Tibial nerve (tissue), 4 donors: Measurements from ENCODE around the gene RCAN1. TPM values are rescaled to one million over a fixed set of nuclear protein-coding genes. Genes with fewer than 3 reads are reported as not detected.

Source experiments
- DNase-seq, 2 donors: peaks; one replicate each; pipeline ENCODE4 v3.0.0-alpha.2; 2019; ENCODE audit warnings: low spot score in 2 of 2
- H3K27ac ChIP-seq, 4 donors: fragments of 200-600 bp; sonication (generic) in 3 of 4; one replicate each; pipeline ENCODE4 v1.5.1; 2017 to 2019; ENCODE audit warnings: mild to moderate bottlenecking in 1 of 4
- H3K27me3 ChIP-seq, 2 donors: fragments of 200-600 bp; sonication (generic) in 1 of 2; one replicate each; pipeline versions ENCODE4 v1.5.1 to v1.6.0; 2017 to 2019
- H3K36me3 ChIP-seq, 3 donors: fragments of 200-600 bp; sonication (generic); one replicate each; pipeline ENCODE4 v1.5.1; 2018 to 2019
- H3K4me1 ChIP-seq, 4 donors: fragments of 200-600 bp; sonication (generic) in 3 of 4; one replicate each; pipeline ENCODE4 v1.5.1; 2017 to 2019
- H3K4me3 ChIP-seq, 4 donors: fragments of 200-600 bp; sonication (generic) in 3 of 4; one replicate each; pipeline ENCODE4 v1.5.1; 2017 to 2019; ENCODE audit warnings: mild to moderate bottlenecking in 1 of 4, moderate library complexity in 1 of 4
- H3K9me3 ChIP-seq, 4 donors: fragments of 200-600 bp; sonication (generic) in 3 of 4; one replicate each; pipeline ENCODE4 v1.5.1; 2017 to 2019
- EP300 ChIP-seq, 2 donors: sonication (generic); formaldehyde crosslinking; IDR thresholded peaks; one replicate each; pipeline ENCODE4 v1.6.1; 2017; ENCODE audit warnings: antibody characterized with exemption in 2 of 2, mild to moderate bottlenecking in 1 of 2
- POLR2A ChIP-seq, 2 donors: fragments of 450-650 bp; IDR thresholded peaks; one replicate each; pipeline ENCODE4 v1.6.1; 2017; ENCODE audit warnings: antibody characterized with exemption in 2 of 2, mild to moderate bottlenecking in 2 of 2, moderate library complexity in 2 of 2
- WGBS, 2 donors: methylation state at CpG; one replicate each; pipeline ENCODE4 v1.1.5; 2018; 5-methylcytosine and 5-hydroxymethylcytosine counted together
- total RNA-seq, 4 donors: library from RNA; depleted of rRNA; stranded (reverse); fragments of >200 nt; gene quantifications; one replicate each; pipeline ENCODE4 v1.1.0, GENCODE V29; 2016
- TF ChIP-seq, protein P1 (sequence below), 5 experiments: fragments of 200-600 bp in 3 of 5; fragments of 450-650 bp in 2 of 5; sonication (generic) in 3 of 5; IDR thresholded peaks; one replicate each; pipeline ENCODE4 v1.5.1; 2016 to 2019; ENCODE audit warnings: antibody characterized with exemption in 5 of 5, mild to moderate bottlenecking in 3 of 5, moderate library complexity in 2 of 5

The RCAN1 gene
- total RNA-seq, 4 donors from 2014 or later, result 51.8 to 71.2 (median 66.7) TPM

DNA sequence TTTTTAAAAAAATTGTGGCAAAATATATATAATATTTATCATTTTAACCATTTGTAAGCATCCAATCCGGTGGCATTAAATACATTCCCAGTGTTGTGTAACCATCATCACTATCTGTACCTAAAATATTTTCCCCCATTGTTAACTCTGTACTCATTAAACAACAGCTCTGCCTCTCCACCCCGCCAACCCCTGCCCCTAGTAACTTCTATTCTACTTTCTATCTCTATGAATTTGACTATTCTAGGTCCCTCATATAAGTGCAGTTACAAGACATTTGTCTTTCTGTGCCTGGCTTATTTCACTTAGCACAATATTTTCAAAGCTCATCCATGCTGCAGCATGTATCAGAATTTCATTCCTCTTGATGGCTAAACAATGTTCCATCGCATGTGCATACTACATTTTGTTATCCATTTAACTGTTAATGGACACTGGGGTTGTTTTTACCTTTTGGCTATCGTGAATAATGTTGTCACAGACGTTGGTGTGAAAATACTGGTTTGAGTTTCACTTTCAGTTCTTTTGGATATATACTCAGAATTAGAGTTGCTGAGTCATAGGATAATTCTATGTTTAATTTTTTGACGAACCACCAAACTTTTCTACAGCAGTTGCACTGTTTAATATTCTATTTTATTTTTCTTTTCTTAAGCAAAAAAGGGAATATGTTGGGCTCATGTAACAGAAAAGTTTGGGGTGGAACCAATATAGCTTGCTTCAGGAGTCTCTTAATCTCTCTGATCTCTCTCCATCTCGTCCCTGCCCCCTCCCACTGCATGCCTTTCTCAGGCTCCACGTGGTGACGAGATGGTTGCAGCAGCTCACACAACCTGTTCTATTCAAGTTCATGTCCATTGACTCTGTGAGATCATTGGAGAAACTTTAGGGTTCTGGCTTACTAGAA lies 25.2 kb upstream of the RCAN1 start:
- Histone ChIP-seq H3K27me3 (peaks cover 0 to 4% of the 10 kb centered on the region in 2 donors), H3K27ac (no peak overlapping the region), H3K9me3 (no peaks in the 10 kb centered on the region), H3K36me3 (no peaks in the 10 kb centered on the region), H3K4me3 (no peak overlapping the region), H3K4me1 (peaks cover 0 to 5% (median 0%) of the 10 kb centered on the region in 4 donors)
- no peak for DNase-seq
- no peak for TF ChIP-seq POLR2A (IDR thresholded peaks at IDR 0.05)
- TF ChIP-seq, protein P1, sequence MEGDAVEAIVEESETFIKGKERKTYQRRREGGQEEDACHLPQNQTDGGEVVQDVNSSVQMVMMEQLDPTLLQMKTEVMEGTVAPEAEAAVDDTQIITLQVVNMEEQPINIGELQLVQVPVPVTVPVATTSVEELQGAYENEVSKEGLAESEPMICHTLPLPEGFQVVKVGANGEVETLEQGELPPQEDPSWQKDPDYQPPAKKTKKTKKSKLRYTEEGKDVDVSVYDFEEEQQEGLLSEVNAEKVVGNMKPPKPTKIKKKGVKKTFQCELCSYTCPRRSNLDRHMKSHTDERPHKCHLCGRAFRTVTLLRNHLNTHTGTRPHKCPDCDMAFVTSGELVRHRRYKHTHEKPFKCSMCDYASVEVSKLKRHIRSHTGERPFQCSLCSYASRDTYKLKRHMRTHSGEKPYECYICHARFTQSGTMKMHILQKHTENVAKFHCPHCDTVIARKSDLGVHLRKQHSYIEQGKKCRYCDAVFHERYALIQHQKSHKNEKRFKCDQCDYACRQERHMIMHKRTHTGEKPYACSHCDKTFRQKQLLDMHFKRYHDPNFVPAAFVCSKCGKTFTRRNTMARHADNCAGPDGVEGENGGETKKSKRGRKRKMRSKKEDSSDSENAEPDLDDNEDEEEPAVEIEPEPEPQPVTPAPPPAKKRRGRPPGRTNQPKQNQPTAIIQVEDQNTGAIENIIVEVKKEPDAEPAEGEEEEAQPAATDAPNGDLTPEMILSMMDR (IDR thresholded peaks at IDR 0.05), result no peak
- TF ChIP-seq EP300 (IDR thresholded peaks at IDR 0.05), result no peak
- 52 to 55% methylated on average over 9 of the region's 9 CpGs for WGBS, 2 donors

DNA sequence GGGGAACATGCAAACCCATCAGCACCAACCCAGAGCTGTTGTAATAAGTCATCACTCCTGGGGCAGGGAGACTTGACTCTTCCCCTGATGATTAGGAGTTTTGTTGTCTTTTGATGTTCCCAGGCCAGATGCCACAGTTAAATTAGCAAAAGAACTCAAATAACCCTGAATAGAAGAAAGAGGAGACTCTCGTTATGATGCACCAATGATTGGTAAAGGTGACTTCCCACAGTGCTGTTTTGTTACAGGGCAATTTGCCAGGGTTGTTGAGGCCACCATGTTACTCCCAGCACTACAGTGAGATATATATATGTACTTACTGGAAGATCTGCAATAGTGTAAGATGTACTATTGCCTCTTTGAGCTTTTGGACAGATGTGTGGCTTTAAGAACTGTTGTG lies 24.3 kb upstream of the RCAN1 start:
- Histone ChIP-seq H3K4me3 (no peak overlapping the region), H3K27me3 (peaks cover 0 to 4% of the 10 kb centered on the region in 2 donors), H3K36me3 (no peaks in the 10 kb centered on the region), H3K27ac (no peak overlapping the region), H3K9me3 (no peaks in the 10 kb centered on the region), H3K4me1 (peaks cover 0 to 5% (median 0%) of the 10 kb centered on the region in 4 donors)
- no peak for TF ChIP-seq EP300 (IDR thresholded peaks at IDR 0.05)
- TF ChIP-seq POLR2A (IDR thresholded peaks at IDR 0.05), result no peak
- TF ChIP-seq, protein P1 (IDR thresholded peaks at IDR 0.05), result no peak
- WGBS, 2 donors, result 68 to 73% methylated on average over 1 of the region's 1 CpG
- DNase-seq, result no peak

DNA sequence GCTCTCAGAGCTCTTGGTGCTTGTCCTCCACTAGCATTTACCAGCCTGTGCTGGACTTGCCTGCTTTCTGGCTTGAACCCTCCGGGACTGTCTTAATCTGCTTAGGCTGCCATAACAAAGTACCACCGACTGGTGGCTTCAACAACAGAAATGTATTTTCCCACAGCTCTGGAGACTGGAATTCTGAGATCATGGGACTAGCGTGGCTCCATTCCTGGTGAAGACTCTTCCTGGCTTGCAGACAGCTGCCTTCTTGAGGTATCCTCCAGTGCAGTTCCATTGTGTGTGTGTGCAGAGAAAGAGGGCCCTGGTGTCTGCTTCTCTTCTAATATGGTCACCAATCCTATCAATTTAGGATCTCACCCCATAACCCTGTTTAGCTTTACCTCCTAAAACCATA lies 22.0 kb upstream of the RCAN1 start:
- DNase-seq, result no peak
- 82 to 87% methylated on average over 3 of the region's 3 CpGs for WGBS, 2 donors
- no peak overlapping the region for H3K27ac ChIP-seq
- H3K4me3 ChIP-seq, result no peak overlapping the region
- H3K27me3 ChIP-seq, result peaks cover 0 to 4% of the 10 kb centered on the region in 2 donors
- TF ChIP-seq EP300 (IDR thresholded peaks at IDR 0.05), result no peak
- TF ChIP-seq POLR2A (IDR thresholded peaks at IDR 0.05), result no peak
- TF ChIP-seq, protein P1 (IDR thresholded peaks at IDR 0.05), result no peak
- H3K4me1 ChIP-seq, result peaks cover 0 to 5% (median 0%) of the 10 kb centered on the region in 4 donors
- H3K9me3 ChIP-seq, result no peaks in the 10 kb centered on the region
- no peaks in the 10 kb centered on the region for H3K36me3 ChIP-seq

DNA sequence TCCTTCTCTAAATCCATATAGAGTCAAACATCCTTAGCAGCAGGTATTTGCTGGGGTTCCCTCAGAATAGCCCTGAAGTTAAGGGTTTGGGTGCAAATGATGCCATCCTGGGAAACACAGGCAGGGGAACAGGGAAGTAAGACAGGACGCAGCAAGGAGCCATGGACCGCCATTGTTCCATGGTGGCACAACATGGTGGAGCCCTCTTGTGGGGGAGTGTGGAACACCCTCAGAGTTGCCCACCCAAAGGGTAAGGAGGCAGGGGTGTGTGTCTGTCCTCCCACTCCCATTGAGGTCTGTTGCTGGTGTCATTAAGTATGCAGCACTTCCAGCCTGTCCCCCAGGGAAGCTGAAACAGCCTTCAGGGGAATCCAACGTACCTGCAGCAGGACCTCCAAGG lies 20.4 kb upstream of the RCAN1 start:
- Histone ChIP-seq H3K27me3 (peaks cover 0 to 4% of the 10 kb centered on the region in 2 donors), H3K9me3 (no peaks in the 10 kb centered on the region), H3K27ac (no peak overlapping the region), H3K4me1 (no peaks in the 10 kb centered on the region), H3K4me3 (no peak overlapping the region), H3K36me3 (no peaks in the 10 kb centered on the region)
- DNase-seq, result no peak
- TF ChIP-seq POLR2A (IDR thresholded peaks at IDR 0.05), result no peak
- TF ChIP-seq, protein P1 (IDR thresholded peaks at IDR 0.05), result peak in 1 of 5 experiments; percentile 5
- 67 to 72% methylated on average over 3 of the region's 3 CpGs for WGBS, 2 donors

DNA sequence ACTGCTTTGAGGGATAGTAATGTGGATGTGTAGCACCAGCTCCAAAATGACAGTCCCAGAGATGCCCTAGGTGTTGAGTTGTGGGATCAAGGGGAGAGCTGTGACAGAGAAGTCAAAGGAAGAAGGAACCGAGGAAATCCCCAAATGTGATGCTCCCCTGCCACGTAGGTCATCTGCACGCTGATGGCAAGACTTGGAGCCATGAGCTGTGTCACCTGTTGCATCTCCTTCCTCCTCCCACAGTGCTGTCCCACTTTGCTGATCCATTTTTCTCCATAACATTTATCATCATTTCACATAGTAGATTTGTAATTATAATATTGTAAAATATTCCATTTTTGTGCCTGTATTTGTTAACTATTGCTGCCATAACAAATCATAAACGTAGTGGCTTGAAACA lies 17.6 kb upstream of the RCAN1 start:
- Histone ChIP-seq H3K4me3 (no peak overlapping the region), H3K36me3 (no peaks in the 10 kb centered on the region), H3K27me3 (peaks cover 0 to 4% of the 10 kb centered on the region in 2 donors), H3K9me3 (no peaks in the 10 kb centered on the region), H3K27ac (no peak overlapping the region), H3K4me1 (no peaks in the 10 kb centered on the region)
- DNase-seq, result no peak
- no peak for TF ChIP-seq POLR2A (IDR thresholded peaks at IDR 0.05)
- TF ChIP-seq EP300 (IDR thresholded peaks at IDR 0.05), result no peak
- 75 to 87% methylated on average over 4 of the region's 4 CpGs for WGBS, 2 donors
